CD4-positive, alpha-beta T cell treated with Interleukin-1 beta for 1 hour (primary cell): ENCODE measurements around the gene KCNMA1.

ENCODE experiments used
- DNase-seq, 2 donors: peaks; one replicate each; pipeline ENCODE4 v3.0.0-alpha.2; 2020 to 2022

KCNMA1 gene

DNA sequence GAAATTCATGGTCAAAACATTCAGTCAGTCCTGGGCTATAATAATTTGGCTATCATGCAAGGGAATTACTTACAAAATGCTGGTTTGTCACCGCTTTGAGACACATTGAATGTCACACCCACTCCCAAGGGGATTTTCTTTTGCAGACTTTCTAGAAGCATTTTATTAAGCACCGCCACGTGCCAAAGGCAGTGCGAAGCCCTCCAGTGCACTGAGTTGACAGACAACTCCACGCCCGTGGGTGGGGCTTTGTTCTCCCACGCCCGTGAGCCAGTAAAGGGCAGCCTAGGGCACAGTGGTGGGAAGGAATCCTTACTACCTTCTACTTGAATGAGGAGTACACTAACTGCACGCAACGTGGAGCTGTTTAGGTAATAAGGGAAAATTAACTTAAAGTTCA is 515.8 kb downstream of the KCNMA1 start:
- no peak for DNase-seq

DNA sequence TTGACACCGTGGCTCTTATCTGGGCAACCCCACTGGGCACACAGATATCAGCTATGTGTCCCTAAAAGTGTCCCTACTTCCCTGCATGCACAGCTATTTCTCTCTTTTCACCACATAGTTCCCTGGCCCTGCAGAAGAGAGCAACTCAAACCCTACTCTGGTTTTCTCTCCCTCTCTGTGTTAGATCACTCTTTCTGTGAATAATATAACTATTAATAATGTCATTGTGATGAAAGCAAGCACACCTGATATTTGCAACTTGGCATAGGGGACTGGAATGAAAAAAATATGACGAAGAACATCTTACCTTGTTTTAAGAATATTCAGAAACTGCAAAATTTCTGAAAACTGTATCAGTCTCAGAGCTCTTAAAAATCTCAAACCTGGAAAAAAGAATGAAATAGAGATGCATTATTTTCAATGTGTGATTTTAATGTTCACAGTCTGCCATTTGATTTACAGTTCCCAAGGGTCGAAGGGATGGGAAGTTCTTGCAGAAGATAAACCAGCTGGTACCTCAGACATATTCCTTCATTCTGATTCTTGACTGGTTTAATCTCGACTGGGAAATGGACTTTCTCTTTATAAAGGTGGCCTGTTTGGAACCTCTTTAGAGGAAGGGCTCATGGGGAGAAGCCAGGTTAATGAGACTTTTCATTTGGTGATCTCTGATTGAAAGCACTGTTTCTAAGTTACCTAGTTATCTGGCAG is 516.8 kb downstream of the KCNMA1 start:
- DNase-seq, result no peak

DNA sequence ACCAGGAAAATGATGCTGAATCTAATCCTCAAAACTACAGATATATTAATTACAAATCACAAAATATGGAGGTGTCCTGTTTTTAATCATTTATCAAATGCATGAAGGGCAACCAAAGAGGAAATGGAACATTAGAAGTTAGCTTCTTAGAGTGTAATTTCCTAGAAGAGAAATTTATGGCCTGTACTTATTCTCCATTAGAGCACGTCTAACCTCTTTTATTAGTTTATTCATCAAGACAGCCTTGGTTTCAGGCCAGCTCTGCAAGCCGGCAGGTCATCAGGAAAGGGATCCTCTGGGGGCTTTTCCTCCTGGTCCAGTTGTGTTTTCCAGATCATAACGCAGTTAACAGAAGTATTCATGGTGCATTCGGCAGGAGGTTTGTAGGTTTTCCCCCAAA is 517.6 kb downstream of the KCNMA1 start:
- no peak for DNase-seq

DNA sequence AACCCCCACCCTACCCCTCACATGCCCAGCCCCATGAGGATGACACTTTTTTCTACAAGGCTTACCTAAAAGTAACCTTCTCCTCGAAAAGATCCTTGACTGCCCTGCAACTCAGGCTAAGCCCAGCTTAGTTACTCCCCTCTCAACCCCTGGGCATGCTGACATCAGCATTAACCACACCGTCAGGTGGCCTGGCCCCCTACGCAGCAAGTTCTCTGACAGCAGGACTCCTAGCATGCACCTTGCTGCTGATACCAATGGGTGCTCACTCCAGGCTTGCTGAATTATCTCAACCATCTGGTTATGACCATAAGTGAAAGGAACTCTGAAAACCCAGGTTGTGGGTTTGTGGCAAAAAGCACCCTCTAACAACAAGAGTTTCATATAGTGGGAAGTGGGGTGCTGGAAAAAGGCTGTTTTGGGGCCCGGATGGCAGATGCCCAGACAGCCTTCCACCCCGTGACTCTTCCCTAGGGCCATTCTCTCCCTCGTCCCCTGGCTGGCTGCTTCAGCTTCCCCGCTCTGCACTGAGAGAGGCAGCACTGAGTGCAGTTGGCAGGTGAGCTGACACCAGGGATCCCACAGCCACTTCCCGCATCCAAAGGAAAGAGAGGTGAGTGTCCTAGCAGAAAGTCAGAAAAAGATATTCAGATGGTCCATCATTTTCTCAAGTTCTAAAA is 518.9 kb downstream of the KCNMA1 start:
- DNase-seq, result no peak

DNA sequence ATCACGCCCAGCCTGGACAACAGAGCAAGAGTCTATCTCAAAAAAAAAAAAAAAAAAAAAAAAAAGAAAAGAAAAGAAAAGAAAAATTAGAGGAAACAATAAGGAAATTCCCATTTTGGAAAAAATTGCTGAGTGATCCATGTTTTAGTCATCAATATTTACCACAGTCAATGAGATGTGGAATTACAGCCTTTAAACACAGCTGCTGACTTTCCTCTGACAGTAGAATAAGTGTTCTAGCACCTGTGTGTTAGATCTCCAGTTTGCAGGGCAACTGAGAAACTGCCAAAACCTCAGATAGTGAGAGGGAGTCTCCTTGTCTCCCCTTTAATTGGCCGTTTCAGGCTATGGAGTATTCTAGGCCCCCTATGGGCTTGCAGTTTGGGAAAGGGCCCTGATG is 520.1 kb downstream of the KCNMA1 start:
- DNase-seq, result no peak

DNA sequence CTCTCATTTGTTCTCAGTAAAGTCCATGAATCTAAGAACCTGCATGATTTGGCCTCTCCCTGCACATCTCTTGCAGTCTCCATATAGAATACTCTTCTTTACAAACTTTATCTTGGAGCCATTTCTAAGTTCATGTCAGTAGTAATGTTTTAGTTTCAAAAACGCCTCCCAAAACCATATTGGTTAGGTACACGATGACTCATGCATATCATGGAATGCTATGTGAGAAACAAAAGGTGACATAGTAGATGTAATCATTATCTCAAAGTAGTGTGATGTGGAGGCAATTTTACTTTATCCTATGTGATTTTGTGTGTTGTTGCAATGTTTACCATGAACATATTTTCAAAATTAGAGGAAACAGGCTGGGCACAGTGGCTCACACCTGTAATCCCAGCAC is 520.7 kb downstream of the KCNMA1 start:
- no peak for DNase-seq

DNA sequence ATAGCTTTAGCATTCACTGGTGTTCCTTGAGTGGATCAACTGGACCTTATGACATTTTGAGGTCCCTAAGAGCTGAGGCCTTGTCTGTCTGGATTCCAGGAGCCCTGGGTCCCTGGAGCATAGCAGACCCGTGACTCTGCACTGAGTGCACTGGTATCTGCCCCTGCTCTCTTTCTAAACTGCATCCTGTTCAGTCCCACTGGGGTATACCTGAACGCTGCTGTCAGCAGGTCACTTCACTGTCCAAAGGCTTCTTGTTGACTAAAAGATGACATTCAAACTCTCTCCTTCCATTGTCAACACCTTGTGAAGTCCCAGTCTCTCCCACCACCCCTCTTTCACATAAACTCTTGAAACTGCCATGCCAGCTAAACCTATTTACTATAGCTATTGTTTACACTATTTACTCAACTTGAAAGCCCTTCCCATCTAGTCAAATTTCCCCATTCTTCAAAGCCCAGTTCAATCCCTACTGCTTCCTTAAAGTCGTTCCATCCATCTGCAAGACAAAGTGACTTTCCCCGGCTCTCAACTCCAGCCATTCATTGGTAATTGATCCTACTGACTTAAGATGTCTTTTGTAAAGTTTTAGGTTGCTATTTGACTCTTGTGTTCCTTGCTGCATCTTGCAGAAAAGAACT is 523.3 kb downstream of the KCNMA1 start:
- no peak for DNase-seq

DNA sequence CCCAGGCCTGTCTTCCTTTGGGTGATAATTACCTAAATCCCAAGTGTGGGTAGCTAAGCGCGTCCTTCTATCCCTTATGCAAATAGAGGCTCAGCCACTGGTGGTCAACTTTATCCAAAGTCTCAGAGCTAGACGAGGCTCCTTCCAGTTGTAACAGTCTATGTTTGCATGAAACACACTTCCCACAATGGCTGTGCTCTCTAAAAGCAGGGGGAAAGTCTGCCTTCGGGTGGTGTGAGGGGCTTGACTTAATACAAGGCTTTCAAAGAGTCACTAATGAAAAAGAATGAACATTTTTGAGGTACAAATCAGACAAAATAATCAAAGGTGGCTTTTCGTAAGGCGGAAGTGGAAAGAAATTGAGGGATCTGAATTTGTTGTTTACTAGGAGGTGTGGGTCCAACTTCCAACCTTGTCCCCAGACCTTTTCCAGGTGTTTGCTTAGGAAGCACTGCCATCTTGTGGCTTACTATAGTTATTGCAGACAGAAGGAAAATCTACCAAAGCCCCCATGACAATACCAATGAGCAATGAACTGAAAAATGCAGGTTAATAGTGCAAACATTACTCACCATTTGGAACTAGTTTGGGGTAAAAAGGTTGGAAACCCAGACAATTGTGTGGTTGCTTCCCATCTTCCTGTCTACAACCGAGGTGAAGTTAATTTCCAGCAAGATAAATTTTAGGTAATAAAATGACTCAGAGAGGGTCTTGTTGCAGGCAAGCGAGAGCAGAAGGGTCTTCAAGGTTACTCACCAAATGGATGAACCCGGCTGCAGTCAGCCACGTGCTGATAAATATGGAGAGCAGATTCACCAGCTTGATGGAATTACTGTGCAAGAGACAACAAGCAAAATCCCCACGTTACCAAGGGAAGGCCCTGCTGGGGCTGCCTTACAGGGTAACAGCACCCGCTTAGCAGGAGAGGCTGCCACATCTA is 525.7 kb downstream of the KCNMA1 start:
- peak in 1 of 2 donors; percentile 11 for DNase-seq

DNA sequence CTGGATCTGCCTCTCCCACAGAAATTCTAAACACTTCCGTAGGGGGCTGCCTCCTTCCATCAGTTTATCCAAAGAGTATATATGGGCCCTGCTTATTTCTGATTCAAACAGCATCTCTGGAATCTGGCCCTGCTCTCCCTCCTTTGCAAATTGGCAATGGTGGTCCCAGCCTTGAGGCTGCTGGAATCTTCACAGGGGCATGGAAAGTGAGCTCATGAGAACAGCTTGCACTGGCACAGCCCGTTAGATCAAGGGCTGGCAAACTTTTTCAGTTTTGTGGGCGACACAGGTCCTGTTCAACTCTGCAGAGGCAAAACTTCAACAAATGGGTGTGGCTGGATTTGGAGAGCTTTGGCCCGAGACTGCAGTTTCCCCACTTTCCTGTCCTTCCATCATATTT is 526.9 kb downstream of the KCNMA1 start:
- no peak for DNase-seq

DNA sequence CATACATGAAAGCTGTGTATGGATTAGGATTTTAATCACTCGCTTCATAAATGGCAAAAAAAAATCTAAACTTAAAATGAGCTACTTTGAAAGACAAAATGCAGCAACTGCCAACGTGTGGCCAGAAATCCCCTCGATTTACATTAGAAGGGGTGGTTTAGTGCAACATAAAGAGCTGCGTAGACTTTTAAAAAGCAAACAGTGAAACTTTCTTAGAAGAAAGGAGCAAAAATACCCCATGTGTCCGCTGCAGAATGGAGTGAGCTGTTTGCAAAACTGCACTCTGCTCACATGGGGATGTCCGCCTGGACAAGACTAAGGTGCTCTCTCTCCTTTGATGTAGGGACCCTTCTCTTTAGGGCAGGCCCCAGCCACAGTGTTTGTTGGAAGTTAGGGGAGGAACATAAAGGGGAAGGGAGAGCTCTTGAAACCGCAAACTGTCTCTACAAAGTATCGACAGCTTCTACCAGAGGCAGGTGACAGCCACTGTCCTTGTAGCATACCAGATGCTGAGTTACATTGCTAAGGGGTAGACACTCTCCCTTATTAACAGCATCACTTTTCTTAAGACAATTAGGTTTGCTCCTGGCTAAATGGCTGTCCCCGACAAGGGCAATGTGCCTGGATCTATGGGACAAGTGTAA is 528.1 kb downstream of the KCNMA1 start:
- no peak for DNase-seq

DNA sequence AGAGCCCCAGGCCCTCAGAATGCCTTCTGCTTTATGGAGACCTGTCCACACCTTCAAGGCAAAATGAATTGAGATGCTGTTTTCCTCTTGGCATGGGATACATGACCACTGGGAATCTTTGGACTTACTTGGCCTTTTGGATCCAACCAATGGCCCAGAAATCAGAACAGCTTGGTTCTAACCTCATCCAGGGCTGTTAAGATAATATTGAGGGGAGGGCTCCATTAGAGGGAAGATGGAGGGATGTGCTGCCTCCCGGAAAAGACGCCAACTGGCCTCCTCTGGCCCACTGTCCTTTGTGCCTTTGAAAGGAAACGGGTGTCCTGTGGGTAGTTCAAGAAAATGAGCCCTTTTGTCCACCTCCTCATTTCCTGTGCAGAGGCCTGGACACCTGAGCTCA is 530.9 kb downstream of the KCNMA1 start:
- no peak for DNase-seq

DNA sequence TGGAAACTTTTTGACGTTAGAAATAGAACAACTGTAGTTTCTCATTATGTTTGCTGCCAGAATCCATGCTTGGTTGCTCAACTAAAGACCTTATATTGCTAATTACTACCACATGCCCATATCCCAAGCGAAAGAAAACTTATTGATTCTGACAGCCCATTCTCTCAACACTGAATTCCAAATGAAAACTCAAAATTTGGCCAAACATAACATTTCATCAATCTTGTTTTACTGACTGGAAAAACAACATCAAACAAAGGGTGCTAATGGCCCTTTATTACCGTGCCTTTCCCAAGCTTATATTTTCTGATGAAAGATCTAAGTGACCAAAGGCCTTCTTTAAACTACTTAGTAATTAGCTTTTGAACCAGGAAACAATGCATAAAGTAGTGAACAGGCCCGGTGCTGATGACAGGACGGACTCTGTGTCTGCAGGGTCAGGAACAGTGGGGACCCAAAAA is 531.8 kb downstream of the KCNMA1 start:
- no peak for DNase-seq

DNA sequence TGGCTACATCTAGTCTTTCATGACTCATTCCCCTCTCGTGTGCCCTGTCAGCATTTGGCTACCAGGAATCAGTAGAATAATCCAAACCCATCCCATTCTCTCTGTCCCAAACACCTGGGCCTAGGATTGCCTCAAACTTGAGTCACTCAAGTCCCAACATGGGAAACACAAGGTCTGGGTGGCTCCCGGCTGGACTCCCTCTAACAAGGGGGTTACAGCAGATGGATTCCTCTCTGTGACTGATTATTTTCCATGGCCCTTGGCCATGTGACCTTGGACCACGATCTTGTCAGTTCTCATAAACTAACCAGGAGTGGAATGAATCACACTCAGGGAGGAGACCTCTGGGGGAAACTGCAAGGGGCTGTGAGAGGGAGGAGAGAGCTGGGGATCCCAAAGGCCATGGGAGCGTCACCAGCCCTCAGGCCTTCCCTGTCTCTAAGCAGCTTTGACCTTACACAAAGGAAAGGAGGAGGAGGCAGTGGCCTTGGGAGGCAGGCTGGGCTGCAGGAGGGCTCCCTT is 533.1 kb downstream of the KCNMA1 start:
- DNase-seq, result no peak

DNA sequence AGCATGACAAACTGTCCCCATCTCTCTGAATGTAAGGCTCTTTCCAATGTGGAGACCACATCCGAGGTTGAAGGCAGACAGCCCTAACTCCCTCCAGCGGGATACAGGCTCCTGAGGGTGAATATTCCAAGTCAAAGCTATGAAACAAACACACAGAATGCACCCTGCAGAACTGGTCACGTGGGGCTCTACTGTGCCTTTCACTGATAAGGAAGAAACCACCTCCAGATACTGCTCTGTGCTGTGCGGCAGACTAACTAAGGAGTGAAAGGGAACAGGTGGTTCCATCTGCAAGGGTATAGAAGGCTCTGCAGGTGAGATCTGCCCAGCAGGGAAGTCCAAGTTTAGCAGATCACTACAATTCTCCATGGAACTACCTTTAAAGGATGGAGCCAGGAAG is 534.4 kb downstream of the KCNMA1 start:
- no peak for DNase-seq

DNA sequence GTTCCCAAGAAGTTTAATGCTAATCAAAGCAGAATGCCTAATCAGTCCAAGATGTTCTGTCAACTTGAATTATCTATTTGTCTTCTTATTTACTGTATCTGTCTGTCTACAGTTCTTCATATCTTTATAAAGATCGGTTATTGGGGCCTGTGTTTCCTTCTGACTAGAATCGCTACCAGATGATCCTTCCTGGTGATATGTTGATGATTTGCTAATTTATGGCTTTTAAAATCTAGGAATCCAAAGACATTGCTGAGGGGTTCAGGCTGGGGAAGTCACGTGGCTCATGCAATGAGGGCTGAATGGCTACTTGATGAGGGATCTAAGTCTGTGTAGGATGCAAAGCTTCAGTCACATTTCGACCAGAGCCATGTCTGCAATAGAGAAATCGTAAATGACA is 536.3 kb downstream of the KCNMA1 start:
- no peak for DNase-seq

DNA sequence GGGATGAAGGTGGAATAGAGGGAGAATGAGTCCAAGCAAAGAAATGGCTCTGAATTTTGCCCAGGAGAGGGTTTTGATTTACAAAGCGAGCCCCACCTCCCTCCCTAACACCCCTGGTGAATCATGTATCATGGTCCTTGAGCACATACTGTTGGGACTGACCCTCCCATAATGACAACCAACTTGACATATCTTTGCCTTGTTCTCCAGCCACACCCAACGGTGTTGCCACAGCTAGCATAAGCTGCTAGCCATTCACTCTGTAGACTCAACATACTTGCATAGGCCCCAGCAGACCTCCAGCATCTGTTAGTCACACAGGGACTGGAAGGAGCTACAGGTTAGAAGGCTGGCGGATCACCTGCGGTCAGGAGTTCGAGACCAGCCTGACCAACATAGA is 538.5 kb downstream of the KCNMA1 start:
- DNase-seq, result no peak

DNA sequence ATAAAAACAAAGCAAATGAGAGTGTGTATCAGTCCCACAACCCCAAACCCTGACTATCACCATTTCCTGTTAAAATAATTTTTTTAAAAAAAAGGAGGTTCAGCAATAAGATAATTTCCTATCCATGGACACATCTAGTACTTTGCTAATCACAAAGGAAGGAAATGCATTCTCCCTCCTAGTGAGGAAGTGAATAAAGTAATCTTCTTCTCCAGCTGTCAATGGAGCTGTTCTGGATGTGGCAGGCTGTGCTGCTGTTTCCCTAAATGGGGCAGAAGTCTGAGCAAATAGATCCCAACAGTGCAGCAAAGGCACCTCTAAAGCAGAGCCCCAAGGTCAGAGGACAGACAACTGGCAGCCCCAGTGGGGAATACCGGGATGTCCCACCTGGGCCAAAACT is 540.0 kb downstream of the KCNMA1 start:
- no peak for DNase-seq

DNA sequence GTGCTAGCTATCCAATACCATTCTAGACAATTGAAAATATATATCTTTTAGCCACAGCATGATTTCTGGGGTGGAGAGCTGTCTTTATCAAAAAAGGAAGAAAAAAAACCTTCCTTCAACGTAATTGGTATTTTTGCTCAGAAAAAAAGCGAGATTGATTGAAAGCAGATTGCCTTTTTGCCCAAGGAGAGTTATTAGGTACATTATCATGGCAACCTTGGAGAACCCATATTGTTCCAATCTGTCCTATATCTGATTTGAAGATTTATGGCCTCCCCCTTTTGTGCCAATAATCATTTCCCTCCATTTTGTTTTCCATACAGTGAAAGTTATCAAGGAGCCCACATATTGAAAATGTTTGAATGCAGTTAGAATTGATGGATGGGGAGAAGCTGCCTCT is 544.5 kb downstream of the KCNMA1 start:
- no peak for DNase-seq

DNA sequence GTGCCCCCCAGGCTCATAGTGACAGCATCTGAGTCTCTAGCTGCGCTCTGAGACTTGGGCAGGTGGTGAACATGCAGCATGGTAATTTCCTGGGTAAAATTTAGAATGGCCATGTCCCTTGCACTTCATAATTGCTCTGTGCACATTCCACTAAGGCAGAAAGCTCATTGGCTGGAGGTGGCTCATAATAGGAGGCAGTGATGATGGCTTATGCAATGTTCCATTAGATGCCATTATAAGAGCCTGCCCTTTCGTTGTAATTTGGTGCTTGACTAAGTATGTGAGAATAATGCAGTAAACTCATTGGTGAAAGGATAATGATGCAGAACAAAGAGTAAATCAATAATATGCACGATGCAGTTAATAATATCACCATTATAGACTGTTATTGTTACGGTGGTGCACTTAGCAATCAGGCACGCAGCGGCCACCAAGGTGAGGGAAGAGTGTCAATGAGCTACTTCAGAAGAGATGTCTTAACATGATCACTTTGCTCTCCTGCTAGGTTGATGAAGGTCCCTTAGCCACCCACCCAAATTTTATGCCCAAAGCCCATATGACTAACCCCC is 545.9 kb downstream of the KCNMA1 start:
- no peak for DNase-seq

DNA sequence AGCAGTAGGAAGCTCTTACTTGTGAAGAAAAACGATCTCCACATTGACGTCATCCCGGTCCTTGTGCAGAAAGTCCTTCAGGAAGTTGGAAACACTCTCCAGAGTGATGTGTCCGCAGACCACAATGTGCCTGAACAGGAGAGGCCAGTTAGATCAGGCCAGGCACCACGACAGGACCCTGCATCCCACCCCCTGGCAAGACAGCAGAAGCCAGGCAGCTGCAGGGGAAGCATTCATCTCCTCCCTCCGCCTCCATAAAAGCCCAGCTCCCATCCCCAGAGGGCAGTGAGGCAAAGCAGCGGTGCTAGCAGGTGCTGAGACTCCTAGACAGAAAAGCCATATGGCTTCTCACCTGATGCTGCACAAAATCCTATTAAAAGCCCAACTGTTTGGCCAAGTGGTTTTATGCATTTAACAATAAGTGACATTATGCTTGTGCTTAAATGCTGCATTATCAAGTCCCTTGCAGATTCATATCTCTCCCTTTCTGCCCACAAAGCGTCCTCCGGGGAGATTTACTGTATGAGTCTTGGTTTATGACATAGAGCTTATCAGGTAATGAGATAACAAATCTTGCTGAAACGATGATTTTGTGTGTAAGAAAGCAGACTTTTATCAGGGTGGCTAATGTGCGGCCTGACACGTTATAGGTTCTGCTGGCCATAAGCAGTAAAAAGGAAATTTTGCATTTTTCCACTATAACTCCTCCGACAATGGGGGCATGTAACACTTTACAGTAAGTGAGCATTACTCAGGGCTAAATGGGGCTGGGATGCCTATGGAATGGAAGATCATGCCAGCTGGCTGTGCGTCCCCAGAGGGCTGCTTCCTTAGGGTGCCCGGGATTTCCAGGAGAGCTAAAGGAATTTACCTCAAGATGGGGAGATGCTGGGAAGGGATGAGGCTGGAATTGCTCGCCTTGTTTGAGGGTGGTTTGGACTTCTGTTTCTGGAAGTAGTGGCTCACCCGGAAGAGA is 546.9 kb downstream of the KCNMA1 start:
- no peak for DNase-seq

DNA sequence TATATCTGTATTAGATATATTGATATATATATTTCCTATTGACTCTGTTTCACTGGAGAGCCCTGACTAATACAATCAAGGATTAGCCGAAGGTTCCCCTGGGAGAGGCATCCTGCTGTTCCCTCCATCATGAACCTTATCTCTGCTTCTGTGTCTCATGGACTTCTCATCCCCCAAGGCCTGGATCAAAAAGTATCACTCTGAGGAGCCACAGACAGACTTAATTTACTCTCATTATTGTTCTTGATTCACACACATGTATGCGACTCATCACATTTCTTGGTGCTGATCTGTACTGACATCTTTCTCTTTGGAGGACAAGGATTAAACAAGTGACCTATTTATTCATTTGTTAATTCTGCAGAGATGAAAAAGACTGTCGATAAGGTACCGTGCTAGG is 550.2 kb downstream of the KCNMA1 start:
- no peak for DNase-seq
